Measurements from ENCODE around the gene PFKL.

- no peak for TF ChIP-seq CTCF (conservative IDR thresholded peaks at IDR 0.05; ENCODE audit: low read depth in 2 of 2)
- no peak for TF ChIP-seq EZH2 (IDR thresholded peaks at IDR 0.05; ENCODE audit: low read depth, unreplicated experiment)
- TF ChIP-seq POLR2AphosphoS5 (IDR thresholded peaks at IDR 0.05; ENCODE audit: low read depth): no peak
- TF ChIP-seq REST (IDR thresholded peaks at IDR 0.05; ENCODE audit: unreplicated experiment): no peak
- TF ChIP-seq EZH2phosphoT487 (IDR thresholded peaks at IDR 0.05; ENCODE audit: unreplicated experiment): no peak
- TF ChIP-seq ETS1 (IDR thresholded peaks at IDR 0.05): no peak
- no peak for TF ChIP-seq CREB1 (CRISPR knock-in tag; IDR thresholded peaks at IDR 0.05; ENCODE audit: low read depth)
- no peak for TF ChIP-seq STAT1 (IDR thresholded peaks at IDR 0.05; ENCODE audit: unreplicated experiment)
- TF ChIP-seq JUNB (IDR thresholded peaks at IDR 0.05; ENCODE audit: unreplicated experiment): no peak
- TF ChIP-seq NANOG (IDR thresholded peaks at IDR 0.05; ENCODE audit: borderline replicate concordance): no peak
- no peak for TF ChIP-seq ZNF331 (CRISPR knock-in tag; IDR thresholded peaks at IDR 0.05; ENCODE audit: low read depth)
- no peak for TF ChIP-seq ZNF114 (CRISPR knock-in tag; IDR thresholded peaks at IDR 0.05)
Observed at GRCh38 chr21:44288251-44289110, 11.4 kb upstream of the PFKL start.
